Inferior parietal cortex (tissue), 1 donor: ENCODE data around the gene ECE1.
A peak's percentile ranks its signal among the peaks of the same experiment; 100 is the strongest.
"Not testable (repeated sequence)": the region's sequence is repeated elsewhere in the genome, so short reads cannot be mapped to it uniquely, and the experiment has no call there.

Source experiments
- DNase-seq: peaks from one replicate; pipeline ENCODE4 v3.0.0-alpha.2; 2016; ENCODE audit errors: extremely low spot score

Gene ECE1

DNA sequence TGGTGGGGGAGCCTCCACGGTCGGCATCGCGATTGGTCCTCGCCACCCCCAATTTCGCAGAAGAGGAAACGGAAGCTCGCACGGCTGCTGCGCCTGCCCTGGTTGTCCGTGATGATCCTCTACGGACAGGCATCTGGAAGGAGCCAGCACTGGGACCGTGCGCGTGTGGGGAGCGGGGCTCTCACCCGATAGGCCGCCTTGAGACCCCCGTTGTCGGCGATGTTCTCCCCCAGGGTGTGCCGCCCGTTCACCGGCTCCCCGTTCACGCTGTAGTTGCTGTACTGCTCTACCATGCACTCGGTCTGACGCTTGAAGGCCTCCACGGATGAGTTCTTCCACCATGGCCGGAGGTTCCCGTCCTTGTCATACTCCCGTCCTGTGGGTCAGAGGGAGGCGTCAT lies 65.2 kb downstream of the ECE1 start:
- no peak for DNase-seq

DNA sequence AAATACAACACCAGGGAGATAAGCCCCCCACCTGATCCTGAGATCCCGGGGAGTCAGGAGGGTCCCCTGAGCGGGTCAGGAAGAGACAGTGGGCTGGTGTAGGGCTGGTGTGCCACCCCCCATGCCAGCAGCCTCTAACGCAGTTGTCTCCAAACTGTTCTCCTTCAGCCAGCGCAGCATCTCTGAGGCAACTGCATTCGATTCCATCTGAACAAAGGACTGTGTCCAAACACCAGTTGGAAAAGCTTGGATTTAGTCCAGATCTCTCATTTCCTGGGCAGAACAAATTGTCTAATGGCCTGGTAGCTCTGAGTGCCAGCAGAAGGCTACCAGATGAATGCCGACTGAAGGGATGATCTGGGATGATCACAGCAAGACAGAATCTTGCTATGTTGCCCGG lies 69.4 kb downstream of the ECE1 start:
- peak; percentile 75 for DNase-seq

DNA sequence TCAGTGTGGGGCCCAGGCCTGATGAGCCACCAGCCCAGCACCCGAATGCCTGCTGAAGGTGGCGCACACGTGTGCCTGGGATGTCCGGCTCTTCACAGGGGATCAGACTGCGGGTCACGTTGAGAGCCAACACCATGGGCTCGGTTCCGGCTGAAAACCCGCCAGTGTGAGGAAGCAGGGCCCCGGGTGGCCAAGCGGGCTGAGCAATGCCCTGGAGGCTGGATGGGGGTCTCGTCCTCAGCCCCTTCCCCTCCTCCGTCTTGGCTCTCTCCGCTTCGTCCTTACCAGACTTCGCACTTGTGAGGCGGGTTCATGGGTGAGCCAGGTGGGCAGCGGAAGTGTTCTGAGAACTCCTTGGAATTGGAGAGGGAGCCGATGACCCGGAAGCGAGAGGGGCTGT lies 70.6 kb downstream of the ECE1 start:
- DNase-seq: no peak

DNA sequence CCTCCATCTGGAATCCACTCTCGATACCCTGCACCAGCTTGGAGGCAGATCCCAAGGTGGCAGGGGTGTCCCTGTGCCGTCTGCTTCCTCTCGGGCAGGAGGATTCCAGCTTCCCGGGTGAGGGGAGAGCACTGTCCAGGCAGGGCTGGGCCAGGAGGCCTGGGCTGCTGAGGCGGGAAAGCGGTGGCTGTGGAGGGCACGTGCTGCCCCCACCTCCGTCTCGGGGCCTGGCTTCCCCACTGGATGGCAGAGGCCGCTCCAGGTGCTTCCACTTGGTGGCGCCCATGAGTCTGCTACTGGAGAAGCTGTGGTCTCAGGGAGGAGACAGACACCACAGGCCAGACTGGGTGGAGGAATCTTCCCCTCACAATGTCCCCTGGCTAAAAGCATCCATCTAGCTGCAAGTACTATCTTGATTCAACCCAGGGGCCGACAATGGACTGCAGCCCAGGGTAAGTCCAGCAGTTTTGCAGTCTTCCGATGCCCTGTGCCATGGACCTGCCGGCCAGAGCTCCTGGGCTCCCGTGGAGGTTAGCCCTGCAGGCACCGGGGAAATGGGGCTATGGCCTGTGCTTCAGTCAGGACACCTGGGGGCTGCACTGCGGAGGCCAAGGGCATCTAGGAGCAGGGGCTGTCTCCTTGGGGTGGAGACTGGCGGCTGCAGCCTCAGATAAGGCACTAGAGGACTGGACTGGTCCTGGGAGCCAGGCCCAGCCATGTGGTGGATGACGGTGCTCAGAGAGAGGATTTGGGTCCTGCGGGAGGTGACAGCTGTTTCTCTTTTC lies 72.3 kb downstream of the ECE1 start:
- DNase-seq: no peak

DNA sequence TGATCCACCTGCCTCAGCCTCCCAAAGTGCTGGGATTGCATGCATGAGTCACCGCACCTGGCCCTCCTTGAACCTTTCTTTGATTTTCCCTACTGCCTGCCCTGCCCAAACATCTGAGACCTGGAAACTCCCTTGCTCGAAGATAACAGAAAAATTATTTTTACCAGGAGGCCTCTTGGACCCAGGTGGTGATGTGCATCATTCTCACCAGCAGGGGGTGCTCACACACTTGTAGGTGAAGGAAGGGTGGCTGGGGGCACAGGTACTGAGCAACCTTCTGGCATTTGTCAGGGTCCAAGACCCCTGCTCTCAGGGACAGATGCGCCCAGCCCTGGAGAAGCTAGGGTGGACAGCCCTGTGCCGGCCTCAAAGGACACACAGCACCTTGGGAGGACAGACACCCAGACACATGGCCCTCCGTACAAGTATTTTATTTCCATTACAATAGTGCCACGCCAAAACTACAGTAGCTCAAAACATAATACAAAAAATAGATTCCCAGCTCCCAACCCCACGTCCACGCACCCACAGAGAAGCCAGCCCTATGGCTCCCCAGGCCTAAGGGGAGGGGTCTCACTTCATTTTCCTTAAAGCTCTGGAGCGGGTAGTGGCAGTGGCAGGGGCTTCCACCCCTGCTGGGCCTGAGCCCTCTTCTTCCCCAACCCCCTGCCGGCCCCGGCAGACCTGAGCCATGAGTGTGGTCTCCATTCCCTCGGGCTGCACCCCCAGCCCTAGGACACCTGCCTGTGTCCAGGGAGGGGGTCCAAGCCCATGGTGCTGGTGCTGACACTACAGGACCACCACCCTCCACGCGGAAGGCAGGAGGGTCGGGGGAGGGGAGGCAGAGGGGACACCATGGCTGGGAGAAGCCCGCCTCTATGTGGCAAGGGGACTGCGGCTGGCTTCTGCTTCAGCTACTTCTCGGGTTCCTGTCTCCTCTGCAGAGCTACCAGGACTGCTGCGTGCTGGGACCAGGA lies 73.1 kb downstream of the ECE1 start:
- peak; percentile 49 for DNase-seq

DNA sequence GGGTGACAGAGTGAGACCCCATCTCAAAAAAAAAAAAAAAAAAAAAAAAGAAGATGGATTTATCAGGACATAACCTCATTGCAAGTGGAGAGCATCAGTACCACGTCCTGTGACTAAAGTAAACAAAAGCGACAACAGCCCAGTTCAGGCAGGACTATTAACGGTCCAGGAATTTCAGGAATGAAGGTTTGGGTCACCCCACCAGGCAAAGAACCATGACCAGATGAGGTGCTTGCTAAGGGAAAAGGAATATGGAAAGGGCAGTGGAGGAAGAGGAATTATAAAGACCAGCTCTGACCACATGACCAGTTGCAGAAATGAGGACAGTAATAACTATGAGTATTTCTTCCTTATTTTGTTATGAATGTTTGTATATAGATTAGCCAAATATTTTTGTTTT lies 78.1 kb downstream of the ECE1 start:
- DNase-seq: no peak

DNA sequence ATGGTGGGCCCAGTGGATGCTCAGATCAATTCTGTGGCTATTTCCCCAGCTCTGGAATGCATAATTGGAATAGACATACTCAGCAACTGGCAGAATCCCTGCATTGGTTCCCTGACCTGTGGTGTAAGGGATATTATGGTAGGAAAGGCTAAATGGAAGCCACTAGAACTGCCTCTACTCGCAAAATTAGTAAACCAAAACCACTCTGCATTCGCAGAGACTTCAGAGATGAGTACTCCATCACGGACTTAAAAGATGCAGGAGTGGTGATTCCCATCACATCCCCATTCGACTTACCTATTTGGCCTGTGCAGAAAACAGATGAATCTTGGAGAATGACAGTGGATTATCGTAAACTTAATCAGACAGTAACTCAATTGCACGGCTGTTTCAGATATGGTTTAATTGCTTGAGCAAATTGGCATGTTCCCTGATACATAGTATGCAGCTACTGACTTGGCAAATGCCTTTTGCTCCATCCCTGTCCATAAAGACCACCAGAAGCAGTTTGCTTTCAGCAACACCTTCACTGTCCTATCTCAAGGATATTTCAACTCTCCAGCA lies 82.0 kb downstream of the ECE1 start:
- DNase-seq: not testable (repeated sequence)

DNA sequence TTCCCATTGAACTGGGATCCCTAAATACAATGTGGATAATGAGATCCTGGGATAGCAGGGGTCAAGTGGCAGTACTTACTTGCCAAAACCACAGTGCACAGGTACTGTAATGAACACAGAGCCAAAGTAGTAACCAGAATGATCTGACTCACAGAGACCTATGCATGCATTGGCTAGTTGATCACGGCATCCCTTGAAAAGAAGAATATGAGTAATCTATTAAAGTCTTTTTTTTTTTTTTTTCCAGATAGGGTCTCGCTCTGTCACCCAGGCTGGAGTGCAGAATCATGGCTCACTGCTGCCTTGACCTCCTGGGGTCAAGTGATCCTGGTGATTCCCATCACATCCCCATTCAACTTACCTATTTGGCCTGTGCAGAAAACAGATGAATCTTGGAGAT lies 84.1 kb downstream of the ECE1 start:
- no peak for DNase-seq

DNA sequence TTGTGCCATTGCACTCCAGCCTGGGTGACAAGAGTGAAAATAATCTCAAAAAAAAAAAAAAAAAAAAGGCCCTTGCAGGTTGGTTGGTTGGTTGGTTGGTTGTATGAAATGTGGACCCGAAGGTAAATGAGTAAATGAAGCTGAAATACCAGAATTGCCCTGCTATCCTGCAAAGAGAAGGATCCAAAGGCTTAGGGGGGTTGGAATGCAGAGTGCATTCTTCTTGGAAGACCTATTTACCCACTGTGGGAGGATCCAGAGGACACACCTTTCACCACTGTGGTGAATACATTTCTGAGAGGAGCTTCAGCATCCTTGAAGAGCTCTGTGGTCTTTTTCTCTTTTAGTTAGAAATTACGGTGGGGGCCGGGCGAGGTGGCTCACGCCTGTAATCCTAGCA lies 84.8 kb downstream of the ECE1 start:
- no peak for DNase-seq

DNA sequence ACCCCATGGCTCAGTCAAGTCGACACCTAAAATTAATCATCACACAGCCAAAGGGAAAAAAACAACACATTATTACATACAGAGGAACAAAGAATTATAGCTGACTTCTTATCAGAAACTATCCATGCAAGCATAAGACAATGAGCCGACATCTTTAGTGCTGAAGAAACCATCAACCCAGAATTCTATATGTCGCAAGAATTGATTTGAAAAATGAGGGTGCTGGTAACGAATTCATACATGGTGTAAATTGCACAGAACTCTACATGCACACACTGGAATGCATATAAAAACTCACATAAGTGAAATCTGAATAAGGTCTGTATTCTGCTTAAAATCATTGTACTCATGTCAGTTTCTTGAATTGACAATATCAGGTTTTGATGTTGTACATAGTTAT lies 88.6 kb downstream of the ECE1 start:
- no peak for DNase-seq

DNA sequence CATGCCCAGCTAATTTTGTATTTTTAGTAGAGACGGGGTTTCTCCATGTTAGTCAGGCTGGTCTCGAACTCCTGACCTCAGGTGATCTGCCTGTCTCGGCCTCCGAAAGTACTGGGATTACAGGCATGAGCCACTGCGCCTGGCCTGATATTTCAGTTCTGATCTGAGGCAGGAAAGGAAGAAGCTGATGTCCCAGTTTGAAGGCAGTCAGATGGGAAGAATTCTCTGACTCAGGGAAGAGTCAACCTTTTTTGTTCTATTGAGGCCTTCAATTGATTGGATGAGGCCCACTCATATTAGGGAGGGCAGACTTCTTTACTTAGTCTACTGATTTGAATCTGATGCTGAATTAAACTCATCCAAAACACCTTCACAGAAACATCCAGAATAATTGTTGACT lies 89.0 kb downstream of the ECE1 start:
- DNase-seq: not testable (repeated sequence)

DNA sequence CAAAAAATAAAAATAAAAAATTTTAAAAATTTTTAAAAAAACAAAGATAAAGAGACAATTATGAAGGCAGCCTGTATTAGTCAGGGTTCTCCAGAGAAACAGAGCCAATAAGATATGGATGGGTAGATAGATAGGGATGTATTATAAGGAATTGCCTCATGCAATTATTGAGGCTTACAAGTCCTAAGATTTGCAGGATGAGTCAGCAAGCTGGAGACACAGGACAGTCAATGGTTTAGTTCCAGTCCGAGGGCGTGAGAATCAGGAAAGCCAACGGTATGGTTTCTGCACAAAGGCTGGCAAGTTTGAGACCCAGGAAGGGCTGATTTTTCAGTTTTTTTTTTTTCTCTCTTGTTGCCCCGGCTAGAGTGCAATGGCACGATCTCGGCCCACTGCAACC lies 89.5 kb downstream of the ECE1 start:
- DNase-seq: no peak

DNA sequence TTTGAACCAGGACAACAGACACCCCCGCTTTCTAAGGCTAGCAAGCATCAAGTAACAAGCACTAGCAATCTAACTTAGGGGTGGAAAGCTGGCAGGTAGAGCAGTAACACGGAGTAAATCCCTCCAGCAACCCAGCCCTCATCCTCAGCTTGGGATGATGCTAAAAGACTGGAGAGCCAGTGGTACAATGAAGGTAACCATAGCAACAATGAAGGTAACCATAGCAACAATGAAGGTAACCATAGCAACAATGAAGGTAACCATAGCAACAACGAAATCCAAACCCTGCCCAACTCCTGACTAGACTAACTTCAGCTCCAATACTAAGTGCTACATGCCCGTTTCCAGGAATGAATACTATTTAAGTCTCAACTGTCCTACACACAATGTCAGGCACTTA lies 91.3 kb downstream of the ECE1 start:
- no peak for DNase-seq

DNA sequence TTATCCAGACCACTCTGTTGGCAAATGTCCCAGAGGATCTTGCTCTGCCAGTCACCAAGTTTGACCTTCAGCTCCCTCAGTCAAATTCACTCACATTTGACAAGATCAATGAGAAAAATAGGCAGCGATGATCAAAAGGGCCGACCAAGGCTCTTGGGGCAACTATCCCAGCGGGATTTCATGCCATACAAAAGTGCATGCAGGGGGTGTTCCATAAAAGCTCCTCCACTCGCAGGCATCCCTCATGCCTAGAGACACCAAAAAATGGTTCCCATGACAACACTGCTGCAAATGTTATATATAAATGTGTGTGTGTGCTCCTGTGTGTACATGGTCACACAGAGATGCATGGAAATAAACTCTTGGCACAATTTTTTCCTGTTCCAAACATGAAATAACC lies 97.4 kb downstream of the ECE1 start:
- peak; percentile 27 for DNase-seq

DNA sequence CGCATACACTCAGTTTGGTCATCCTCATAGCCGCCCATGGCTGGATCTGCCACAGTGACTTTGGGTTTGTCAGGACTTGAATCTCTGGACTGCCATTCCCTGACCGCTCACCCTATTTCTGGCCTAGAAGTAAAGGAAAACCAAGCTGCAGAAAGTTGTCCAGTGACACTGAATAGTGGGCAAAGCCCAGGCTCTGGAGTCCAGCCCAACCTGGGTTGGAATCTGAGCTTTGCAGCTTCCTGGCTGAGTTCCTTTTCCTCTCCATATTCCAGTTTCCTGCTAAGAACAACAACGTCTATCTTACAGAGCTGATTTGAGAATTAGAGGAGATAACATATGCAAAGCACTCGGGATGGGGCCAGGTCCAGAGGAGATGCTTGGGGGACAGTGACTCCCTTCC lies 98.0 kb downstream of the ECE1 start:
- DNase-seq: no peak

DNA sequence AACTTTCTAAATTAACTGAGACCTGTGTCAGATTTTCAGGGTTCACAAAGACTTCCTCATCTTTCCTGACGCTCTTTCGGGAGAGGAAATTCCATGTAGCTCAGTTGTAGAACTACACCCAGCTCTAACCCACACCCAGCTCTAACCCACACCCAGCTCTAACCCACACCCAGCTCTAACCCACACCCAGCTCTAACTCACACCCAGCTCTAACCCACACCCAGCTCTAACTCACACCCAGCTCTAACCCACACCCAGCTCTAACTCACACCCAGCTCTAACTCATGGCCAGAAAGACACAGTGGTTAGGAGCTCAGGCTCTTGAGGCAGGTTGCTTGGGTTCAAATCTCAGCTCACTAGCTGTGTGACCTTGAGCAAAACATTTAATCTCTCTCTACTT lies 99.5 kb downstream of the ECE1 start:
- not testable (repeated sequence) for DNase-seq

DNA sequence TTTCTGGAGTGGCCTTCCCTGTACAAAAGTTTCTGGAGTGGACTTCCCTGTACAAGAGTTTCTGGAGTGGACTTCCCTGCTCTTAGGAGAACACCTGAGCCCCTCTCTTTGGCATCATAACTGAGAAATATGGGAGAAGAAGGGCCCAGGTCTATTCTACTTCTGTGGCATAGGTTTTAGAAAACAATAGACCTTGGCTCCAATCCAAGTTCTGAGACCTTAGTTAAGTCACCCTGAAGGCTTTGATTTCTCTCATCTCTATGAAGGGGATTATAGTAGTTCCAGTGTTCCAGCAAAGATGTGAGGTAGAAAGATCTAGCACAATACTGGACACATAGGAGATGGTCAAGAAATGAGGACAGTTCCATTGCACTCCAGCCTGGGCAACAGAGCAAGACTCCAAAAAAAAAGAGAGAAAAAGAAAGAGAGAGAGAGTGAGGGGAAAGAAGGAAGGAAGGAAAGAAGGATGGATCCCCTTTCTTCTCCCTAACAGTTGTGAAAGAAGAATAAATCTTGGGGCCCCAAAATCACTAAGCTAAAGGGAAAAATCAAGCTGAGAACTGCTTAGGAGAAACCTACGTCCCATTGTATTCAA lies 100.3 kb downstream of the ECE1 start:
- no peak for DNase-seq

DNA sequence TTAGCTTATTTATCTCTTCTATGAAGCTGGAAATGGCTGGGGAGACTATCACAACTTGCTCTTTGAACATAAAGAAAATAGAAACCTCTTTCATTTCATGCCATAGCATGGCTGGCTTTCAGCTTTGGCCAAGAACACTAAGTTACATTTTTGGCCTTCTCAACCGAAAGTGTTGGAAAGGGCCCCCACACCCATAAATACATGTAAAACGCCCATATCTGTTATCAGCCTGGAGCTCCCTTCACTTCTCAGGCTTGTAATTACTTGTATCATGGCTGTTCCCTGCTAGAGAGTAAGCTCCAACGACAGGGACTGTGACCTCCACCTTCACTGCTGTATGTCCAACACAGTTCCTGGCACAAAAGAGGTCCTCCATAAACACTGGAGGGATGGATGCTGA lies 100.8 kb downstream of the ECE1 start:
- no peak for DNase-seq

DNA sequence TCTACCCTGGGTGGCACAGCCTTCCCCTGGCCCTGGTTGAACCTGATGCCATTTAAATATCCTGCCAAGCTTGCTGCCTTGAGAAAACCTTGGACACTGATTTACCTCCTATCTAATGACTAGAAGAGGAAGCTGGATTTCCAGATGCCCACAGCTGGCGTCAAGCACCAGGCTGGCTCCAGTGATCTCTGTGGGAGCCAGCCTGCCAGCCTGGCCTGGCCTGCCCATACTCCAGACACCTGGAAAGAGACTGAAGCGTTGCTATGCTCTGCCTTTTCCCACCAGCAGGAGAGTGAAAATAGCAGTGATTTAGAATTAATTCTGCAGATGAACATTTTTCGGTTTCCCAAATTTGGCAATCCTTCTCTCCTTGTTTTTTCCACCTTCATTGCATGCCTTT lies 102.0 kb downstream of the ECE1 start:
- no peak for DNase-seq

DNA sequence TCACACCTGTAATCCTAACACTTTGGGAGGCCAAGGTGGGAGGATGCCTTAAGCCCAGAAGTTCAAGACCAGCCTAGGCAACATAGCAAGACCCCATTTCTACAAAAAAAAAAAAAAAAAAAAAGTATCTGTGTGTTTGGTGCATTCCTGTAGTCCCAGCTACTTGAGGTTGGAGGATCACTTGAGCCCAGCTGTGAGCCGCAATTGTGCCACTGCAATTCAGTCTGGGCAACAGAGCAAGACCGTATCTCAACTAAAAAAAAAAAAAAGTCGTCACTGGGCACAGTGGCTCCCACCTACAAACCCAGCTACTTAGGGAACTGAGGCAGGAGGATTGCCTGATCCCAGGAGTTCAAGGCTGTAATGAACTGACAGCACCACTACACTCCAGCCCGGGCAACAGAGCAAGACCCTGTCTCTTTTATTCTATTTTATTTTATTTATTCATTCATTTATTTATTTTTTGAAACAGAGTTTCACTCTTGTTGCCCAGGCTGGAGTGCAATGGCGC lies 105.0 kb downstream of the ECE1 start:
- DNase-seq: no peak

DNA sequence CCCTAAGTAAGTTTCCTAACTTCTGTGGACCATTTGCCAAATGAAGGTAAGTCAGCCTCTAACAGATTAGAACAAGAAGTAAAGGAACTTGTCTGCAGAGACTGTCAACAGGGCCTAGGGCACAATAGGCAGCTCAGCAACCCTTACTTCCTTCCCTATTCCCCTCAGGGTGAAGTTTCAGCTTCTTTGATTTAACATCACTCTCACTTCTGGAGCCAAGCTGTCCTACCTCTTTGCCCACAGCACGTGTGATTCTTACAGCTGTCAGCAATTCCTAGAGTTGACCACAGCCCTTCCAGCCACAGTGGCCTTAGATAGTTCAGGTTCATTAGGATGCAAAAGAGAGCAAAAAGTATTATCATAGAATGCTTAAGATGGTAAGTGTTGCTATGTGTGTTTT lies 106.0 kb downstream of the ECE1 start:
- no peak for DNase-seq

DNA sequence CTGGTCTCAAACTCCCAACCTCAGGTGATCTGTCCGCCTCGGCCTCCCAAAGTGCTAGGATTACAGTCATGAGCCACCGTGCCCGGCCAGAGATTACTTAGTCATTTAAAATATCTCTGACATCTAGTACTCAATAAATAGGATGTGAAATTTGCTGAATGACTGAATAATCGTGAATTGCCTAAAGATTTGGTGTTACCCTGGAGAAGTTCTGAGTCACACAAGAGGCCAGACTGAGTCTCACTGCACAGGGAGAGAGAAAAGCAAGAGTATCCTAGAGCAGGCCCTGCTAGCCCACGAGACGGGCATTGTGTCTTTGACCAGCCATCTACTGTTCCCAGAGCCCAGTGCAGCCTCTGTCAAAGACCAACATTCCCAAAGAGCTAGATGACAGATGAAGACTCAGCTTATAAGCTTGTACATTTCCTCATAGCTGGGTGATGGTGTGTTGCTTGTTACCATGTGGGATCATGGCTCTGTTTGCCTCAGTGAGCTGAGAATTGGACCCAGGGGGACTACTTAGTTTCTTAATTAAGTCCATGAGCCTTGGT lies 108.0 kb downstream of the ECE1 start:
- DNase-seq: no peak
